GM12872 (cell line): Measurements from ENCODE around the gene GPALPP1.

Source experiments
- CTCF ChIP-seq: IDR thresholded peaks from 3 replicates; pipeline ENCODE4 v1.5.1; 2011; ENCODE audit warnings: low read depth, mild to moderate bottlenecking, low read length, moderate library complexity; ENCODE audit not compliant: insufficient read depth

The GPALPP1 gene

GRCh38 chr13:44976949-44977583 lies 12.3 kb upstream of the GPALPP1 start:
- no peak for TF ChIP-seq CTCF

GRCh38 chr13:44978328-44978727 lies 11.0 kb upstream of the GPALPP1 start:
- TF ChIP-seq CTCF: peak; percentile 26; the same call in 1 of the 3 replicates

GRCh38 chr13:44989941-44990340 lies 603 bp downstream of the GPALPP1 start:
- no peak for TF ChIP-seq CTCF

GRCh38 chr13:45003417-45003816 lies 14.1 kb downstream of the GPALPP1 start:
- TF ChIP-seq CTCF: no peak

- TF ChIP-seq CTCF: no peak
Measured at GRCh38 chr13:45004096-45004495, 14.8 kb downstream of the GPALPP1 start.

- TF ChIP-seq CTCF: no peak
Measured at GRCh38 chr13:45007225-45007624, 17.9 kb downstream of the GPALPP1 start.

GRCh38 chr13:45007823-45008222 lies 18.5 kb downstream of the GPALPP1 start:
- no peak for TF ChIP-seq CTCF

- TF ChIP-seq CTCF: no peak
Measured at GRCh38 chr13:45011198-45011597, 21.9 kb downstream of the GPALPP1 start.
